ENCODE results near the gene C2orf76.

GRCh38 chr2:119265693-119266066, 101.0 kb downstream of the C2orf76 start:
- TF ChIP-seq YY1 (IDR thresholded peaks at IDR 0.05; ENCODE audit: insufficient read depth, insufficient read length) (no peak), ZNF274 (IDR thresholded peaks at IDR 0.05; ENCODE audit: low read depth, low read length) (no peak)
